H1 (cell line): Measurements from ENCODE around the gene RIPOR2. TPM values are rescaled to one million over a fixed set of nuclear protein-coding genes. Genes with fewer than 3 reads are reported as not detected.

ENCODE experiments used
- CTCF ChIA-PET: fragments of 300-600 bp; sonication (Branson Sonifier 250); formaldehyde crosslinking; loops from one replicate; lab custom pipeline; 2021; ENCODE audit not compliant: partially characterized antibody; lab: Charles Lee
- POLR2A ChIA-PET: fragments of 300-600 bp; sonication (Branson Sonifier 250); formaldehyde crosslinking; loops from one replicate; lab custom pipeline; 2021; ENCODE audit warnings: inconsistent platforms; ENCODE audit not compliant: partially characterized antibody; lab: Charles Lee
- DNase-seq, 2 experiments: peaks; one replicate each; pipeline versions ENCODE4 v3.0.0 to v3.0.0-alpha.2; 2010 to 2022; ENCODE audit warnings: low spot score in 2 of 2, low read depth in 1 of 2, mixed read lengths in 1 of 2
- FAIRE-seq: peaks from 2 replicates; lab custom pipeline; 2011; peaks lifted over from hg19 to GRCh38; lab: Jason Lieb, UNC
- H2AFZ ChIP-seq: 2 replicates; pipeline ENCODE4 v1.8.1; 2012; ENCODE audit warnings: low read length, inconsistent platforms
- H2AK5ac ChIP-seq: 2 replicates; pipeline ENCODE4 v1.6.1; 2013; ENCODE audit warnings: low read depth, low read length
- H2BK120ac ChIP-seq: replicated peaks from 2 replicates; pipeline ENCODE3; 2013; ENCODE audit warnings: low read depth, low read length, inconsistent platforms
- H2BK12ac ChIP-seq: 2 replicates; pipeline ENCODE4 v1.6.1; 2013; ENCODE audit warnings: low read depth, low read length
- H2BK15ac ChIP-seq: 2 replicates; pipeline ENCODE4 v1.6.1; 2013; ENCODE audit warnings: low read length
- H2BK20ac ChIP-seq: 2 replicates; pipeline ENCODE4 v1.6.1; 2013; ENCODE audit warnings: low read length
- H2BK5ac ChIP-seq: 2 replicates; pipeline ENCODE4 v1.6.1; 2013; ENCODE audit warnings: low read depth, low read length
- H3K14ac ChIP-seq: 2 replicates; pipeline ENCODE4 v1.6.1; 2013; ENCODE audit warnings: inconsistent platforms; ENCODE audit not compliant: insufficient read length
- H3K18ac ChIP-seq: 2 replicates; pipeline ENCODE4 v1.6.1; 2013; ENCODE audit warnings: low read length; ENCODE audit errors: extremely low read depth
- H3K23ac ChIP-seq: 2 replicates; pipeline ENCODE4 v1.6.1; 2013; ENCODE audit warnings: inconsistent platforms; ENCODE audit not compliant: insufficient read length
- H3K23me2 ChIP-seq: 2 replicates; pipeline ENCODE4 v1.6.1; 2013; ENCODE audit warnings: low read depth, low read length
- H3K27ac ChIP-seq: 2 replicates; pipeline ENCODE4 v1.6.1; 2011; ENCODE audit warnings: low read depth, low read length, inconsistent platforms
- H3K27me3 ChIP-seq, 4 experiments: replicated peaks in 1 of 4; 1 replicate in 1 of 4; 2 replicates in 3 of 4; pipeline versions ENCODE4 v1.6.1 to v1.8.1; 2011 to 2013; ENCODE audit warnings: low read length in 3 of 4, mild to moderate bottlenecking in 3 of 4, inconsistent platforms in 2 of 4, mixed read lengths in 2 of 4, moderate library complexity in 1 of 4; ENCODE audit not compliant: control insufficient read depth in 3 of 4, insufficient read depth in 3 of 4; ENCODE audit errors: extremely low read depth in 1 of 4
- H3K36me3 ChIP-seq, 4 experiments: 2 replicates each; pipeline versions ENCODE4 v1.6.1 to v1.8.1; 2011 to 2013; ENCODE audit warnings: mild to moderate bottlenecking in 4 of 4, low read length in 3 of 4, moderate library complexity in 2 of 4, control low read depth in 1 of 4, inconsistent platforms in 1 of 4; ENCODE audit not compliant: insufficient read depth in 4 of 4, control insufficient read depth in 2 of 4
- H3K4ac ChIP-seq: replicated peaks from 2 replicates; pipeline ENCODE3; 2013; ENCODE audit warnings: low read length, low read depth, mixed read lengths, inconsistent platforms; ENCODE audit not compliant: insufficient read length
- H3K4me1 ChIP-seq, 4 experiments: replicated peaks in 1 of 4; 1 replicate in 1 of 4; 2 replicates in 3 of 4; pipeline versions ENCODE4 v1.6.1 to v1.8.1; 2011 to 2013; ENCODE audit warnings: low read length in 3 of 4, inconsistent platforms in 2 of 4, mixed read lengths in 1 of 4; ENCODE audit not compliant: insufficient read depth in 4 of 4, control insufficient read depth in 3 of 4
- H3K4me2 ChIP-seq, 2 experiments: 2 replicates each; pipeline versions ENCODE4 v1.6.1 to v1.8.1; 2011 to 2013; ENCODE audit warnings: low read depth in 2 of 2, low read length in 2 of 2, control low read depth in 1 of 2, inconsistent platforms in 1 of 2, mild to moderate bottlenecking in 1 of 2; ENCODE audit not compliant: insufficient read depth in 1 of 2
- H3K4me3 ChIP-seq, 4 experiments: fragments of 200-600, 300-600 bp in 1 of 4; sonication (generic), shearing (Covaris generic), sonication (Bioruptor Twin) in 1 of 4; 2 replicates each; pipeline versions ENCODE4 v1.5.1 to v1.8.1; 2011 to 2016; ENCODE audit warnings: low read length in 4 of 4, low read depth in 3 of 4, control low read depth in 2 of 4, inconsistent platforms in 2 of 4, mild to moderate bottlenecking in 2 of 4, mixed read lengths in 1 of 4, moderate library complexity in 1 of 4; ENCODE audit not compliant: insufficient read depth in 2 of 4; ENCODE audit errors: extremely low read depth in 1 of 4
- H3K56ac ChIP-seq: replicated peaks from 2 replicates; pipeline ENCODE3; 2013; ENCODE audit warnings: low read depth, mild to moderate bottlenecking, mixed read lengths, low read length, inconsistent platforms; ENCODE audit not compliant: insufficient read length
- H3K79me1 ChIP-seq: 2 replicates; pipeline ENCODE4 v1.6.1; 2013; ENCODE audit warnings: low read depth, low read length, control low read depth
- H3K79me2 ChIP-seq, 2 experiments: 2 replicates each; pipeline versions ENCODE4 v1.6.1 to v1.8.1; 2012 to 2013; ENCODE audit warnings: low read length in 2 of 2, mild to moderate bottlenecking in 2 of 2, inconsistent platforms in 1 of 2; ENCODE audit not compliant: insufficient read depth in 2 of 2, control insufficient read depth in 1 of 2
- H3K9ac ChIP-seq, 4 experiments: replicated peaks in 1 of 4; 1 replicate in 1 of 4; 2 replicates in 3 of 4; pipeline versions ENCODE4 v1.6.1 to v1.8.1; 2011 to 2013; ENCODE audit warnings: low read depth in 3 of 4, low read length in 3 of 4, control low read depth in 2 of 4, mild to moderate bottlenecking in 2 of 4, moderate library complexity in 2 of 4, inconsistent platforms in 1 of 4; ENCODE audit errors: extremely low read depth in 1 of 4
- H3K9me3 ChIP-seq, 2 experiments: 2 replicates each; pipeline versions ENCODE4 v1.6.1 to v1.8.1; 2012 to 2013; ENCODE audit warnings: mild to moderate bottlenecking in 2 of 2, moderate library complexity in 2 of 2, control low read depth in 1 of 2, inconsistent platforms in 1 of 2, low read depth in 1 of 2, low read length in 1 of 2, mixed read lengths in 1 of 2; ENCODE audit not compliant: insufficient read depth in 2 of 2
- H4K20me1 ChIP-seq, 2 experiments: replicated peaks in 1 of 2; 2 replicates each; pipeline versions ENCODE3 to v1.8.1; 2011 to 2013; ENCODE audit warnings: inconsistent platforms in 2 of 2, low read length in 2 of 2, mild to moderate bottlenecking in 1 of 2; ENCODE audit not compliant: insufficient read depth in 2 of 2, control insufficient read depth in 1 of 2
- H4K5ac ChIP-seq: 2 replicates; pipeline ENCODE4 v1.6.1; 2013; ENCODE audit warnings: low read length, low read depth, mixed read lengths, inconsistent platforms; ENCODE audit not compliant: insufficient read length
- H4K8ac ChIP-seq: 2 replicates; pipeline ENCODE4 v1.8.0; 2013; ENCODE audit warnings: mild to moderate bottlenecking, moderate library complexity, low read length, inconsistent platforms; ENCODE audit not compliant: insufficient read depth; ENCODE audit errors: extremely low read depth
- H4K91ac ChIP-seq: replicated peaks from 2 replicates; pipeline ENCODE3; 2013; ENCODE audit warnings: low read length, mixed read lengths, inconsistent platforms; ENCODE audit not compliant: insufficient read length
- ASH2L ChIP-seq: fragments of 200-600, 300-600 bp; sonication (generic); IDR thresholded peaks from one replicate; pipeline ENCODE4 v1.7.1; 2017; ENCODE audit warnings: low read length
- ATF2 ChIP-seq: IDR thresholded peaks from 2 replicates; pipeline ENCODE4 v1.6.1; 2012; ENCODE audit warnings: low read length, inconsistent platforms
- CEBPB ChIP-seq: IDR thresholded peaks from 2 replicates; pipeline ENCODE4 v1.6.1; 2012; ENCODE audit warnings: low read depth, low read length
- EGR1 ChIP-seq: IDR thresholded peaks from 2 replicates; pipeline ENCODE4 v1.6.1; 2011; ENCODE audit warnings: low read depth, low read length, borderline replicate concordance
- MAFK ChIP-seq: IDR thresholded peaks from 2 replicates; pipeline ENCODE4 v1.6.1; 2012; ENCODE audit warnings: low read depth, mild to moderate bottlenecking, improper control_type of control experiment, low read length
- PHF8 ChIP-seq: fragments of 200-600 bp; sonication (generic); conservative IDR thresholded peaks from 2 replicates; pipeline ENCODE4 v1.7.1; 2012; ENCODE audit warnings: low read depth, mild to moderate bottlenecking, inconsistent platforms, low read length, moderate library complexity
- SAP30 ChIP-seq: fragments of 300-600 bp; sonication (generic); IDR thresholded peaks from 2 replicates; pipeline ENCODE4 v1.7.1; 2012; ENCODE audit warnings: low read length, moderate library complexity, mild to moderate bottlenecking, inconsistent platforms; ENCODE audit not compliant: insufficient read depth, insufficient replicate concordance
- TEAD4 ChIP-seq: IDR thresholded peaks from 2 replicates; pipeline ENCODE4 v1.6.1; 2012; ENCODE audit warnings: low read depth, low read length, inconsistent platforms, mixed read lengths
- ZNF274 ChIP-seq: IDR thresholded peaks from 2 replicates; pipeline ENCODE4 v1.7.0; 2012; ENCODE audit warnings: low read length, borderline replicate concordance; ENCODE audit errors: extremely low read depth
- WGBS, 2 experiments: shearing (Covaris generic) in 1 of 2; methylation state at CpG; one replicate each; pipeline versions ENCODE4 v1.1.6 to v1.1.7; 2013 to 2015; ENCODE audit warnings: low lambda C conversion rate in 2 of 2, mixed read lengths in 2 of 2, inconsistent platforms in 1 of 2, low coverage in 1 of 2, missing lambda C conversion rate in 1 of 2; ENCODE audit not compliant: insufficient replicate concordance in 2 of 2, insufficient coverage in 1 of 2, insufficient read length in 1 of 2; ENCODE audit errors: extremely low coverage in 1 of 2, missing lambda C conversion rate in 1 of 2; 5-methylcytosine and 5-hydroxymethylcytosine counted together
- polyA plus RNA-seq, 7 experiments: library from polyadenylated mRNA; depleted of rRNA in 3 of 7; stranded (reverse) in 5 of 7; unstranded in 2 of 7; fragments of >200 nt in 5 of 7; fragments of 200-250 nt in 2 of 7; gene quantifications; 1 replicate in 5 of 7; 2 replicates in 1 of 7; 4 replicates in 1 of 7; pipeline versions ENCODE4 v1.2.1 to v1.2.3, GENCODE V29; 2011 to 2013; ENCODE audit warnings: missing spikeins in 2 of 7, mixed read lengths in 2 of 7
- total RNA-seq: library from RNA; stranded (reverse); fragmentation: NEBNext Ultra II Directional; extraction: Animal tissue kit (Norgen Biotek cat#: 25700); gene quantifications from 2 replicates; pipeline ENCODE4 v1.2.1, GENCODE V29; 2021
- TF ChIP-seq, protein P1 (sequence below): IDR thresholded peaks from 2 replicates; pipeline ENCODE4 v1.6.1; 2012; ENCODE audit warnings: inconsistent platforms

Gene RIPOR2
- total and polyA plus RNA-seq, 2 of the 8 experiments (the other 6 are each of a cell fraction or from before 2014, with no cell fraction given) = 16.7 to 45.6 TPM

- Histone ChIP-seq H2BK5ac (no peak overlapping the region), H2BK12ac (no peak overlapping the region), H3K56ac (no peak overlapping the region), H2AK5ac (no peak overlapping the region), H2AFZ (no peak overlapping the region), H3K4ac (no peak overlapping the region), H3K27me3 (no peaks in the 10 kb centered on the region; a peak in 1 of 7 replicates), H4K5ac (no peak overlapping the region), H3K79me1 (no peaks in the 10 kb centered on the region), H2BK20ac (no peak overlapping the region), H2BK120ac (no peak overlapping the region), H3K23ac (no peak overlapping the region), H3K4me2 (no peak overlapping the region), H4K8ac (no peak overlapping the region), H4K91ac (no peak overlapping the region), H3K4me3 (no peak overlapping the region), H3K36me3 (no peaks in the 10 kb centered on the region), H3K9me3 (peaks cover 0 to 4% of the 10 kb centered on the region in 2 experiments; a peak in 1 of 4 replicates), H3K79me2 (0 out of 4 replicates have a peak, but pooled peaks cover 0 to 1% of the 10 kb centered on the region in 2 experiments), H3K27ac (no peak overlapping the region), H2BK15ac (no peak overlapping the region), H4K20me1 (no peaks in the 10 kb centered on the region), H3K18ac (no peak overlapping the region), H3K4me1 (peaks cover 0 to 6% (median 2%) of the 10 kb centered on the region in 4 experiments; a peak in 4 of 7 replicates), H3K14ac (no peak overlapping the region), H3K23me2 (no peaks in the 10 kb centered on the region), H3K9ac (no peak overlapping the region)
- CTCF ChIA-PET = no interaction called here
- DNase-seq (no peak), FAIRE-seq (no peak)
- TF ChIP-seq SAP30 (no peak), ATF2 (no peak), MAFK (no peak), PHF8 (no peak), CEBPB (no peak), TEAD4 (no peak), ASH2L (no peak), ZNF274 (no peak), EGR1 (no peak)
- TF ChIP-seq, protein P1, sequence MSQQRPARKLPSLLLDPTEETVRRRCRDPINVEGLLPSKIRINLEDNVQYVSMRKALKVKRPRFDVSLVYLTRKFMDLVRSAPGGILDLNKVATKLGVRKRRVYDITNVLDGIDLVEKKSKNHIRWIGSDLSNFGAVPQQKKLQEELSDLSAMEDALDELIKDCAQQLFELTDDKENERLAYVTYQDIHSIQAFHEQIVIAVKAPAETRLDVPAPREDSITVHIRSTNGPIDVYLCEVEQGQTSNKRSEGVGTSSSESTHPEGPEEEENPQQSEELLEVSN = no peak
- 93% methylated on average over 9 of the region's 9 CpGs; no CpG with 5 or more reads in 1 of the 2 experiments for WGBS, 2 experiments
- POLR2A ChIA-PET = no interaction called here
Measured at GRCh38 chr6:24940311-24940917, 4.7 kb upstream of the RIPOR2 start.
